Erythroblast (primary cell): ENCODE measurements around the gene DLG2.

ENCODE experiments used
- GATA1 ChIP-seq: IDR thresholded peaks from 2 replicates; pipeline ENCODE4 v1.6.1; 2011; ENCODE audit warnings: low read depth, mild to moderate bottlenecking, control low read depth, low read length, moderate library complexity
- POLR2A ChIP-seq: IDR thresholded peaks from 2 replicates; pipeline ENCODE4 v1.6.1; 2011; ENCODE audit warnings: mild to moderate bottlenecking, low read length

GRCh38 chr11:84452211-84452610 lies 1174.9 kb downstream of the DLG2 start:
- TF ChIP-seq POLR2A, result no peak
- TF ChIP-seq GATA1, result no peak
